HG02840 (cell line): ENCODE data around the gene CDC42EP5.
"Not testable (repeated sequence)": the region's sequence is repeated elsewhere in the genome, so short reads cannot be mapped to it uniquely, and the experiment has no call there.

Source experiments
- ATAC-seq: cut with Tn5 transposase; IDR thresholded peaks from one replicate; pipeline ENCODE4 v1.9.1; 2021; ENCODE audit warnings: mild to moderate bottlenecking, moderate library complexity, moderate number of reproducible peaks; ENCODE audit not compliant: unreplicated experiment, low FRiP score

CDC42EP5 gene

GRCh38 chr19:54492568-54492967, 19.5 kb upstream of the CDC42EP5 start:
- no peak for ATAC-seq

GRCh38 chr19:54489766-54490165, 16.7 kb upstream of the CDC42EP5 start:
- no peak for ATAC-seq

GRCh38 chr19:54489341-54489740, 16.2 kb upstream of the CDC42EP5 start:
- no peak for ATAC-seq

- ATAC-seq = no peak
Measured at GRCh38 chr19:54485851-54486250, 12.8 kb upstream of the CDC42EP5 start.

- no peak for ATAC-seq
Measured at GRCh38 chr19:54484451-54484850, 11.4 kb upstream of the CDC42EP5 start.

- no peak for ATAC-seq
Measured at GRCh38 chr19:54482889-54483288, 9.8 kb upstream of the CDC42EP5 start.

GRCh38 chr19:54481326-54481930, 8.3 kb upstream of the CDC42EP5 start:
- no peak for ATAC-seq

GRCh38 chr19:54480051-54480450, 7.0 kb upstream of the CDC42EP5 start:
- ATAC-seq = no peak

GRCh38 chr19:54478677-54479266, 5.7 kb upstream of the CDC42EP5 start:
- no peak for ATAC-seq

GRCh38 chr19:54477650-54478049, 4.6 kb upstream of the CDC42EP5 start:
- no peak for ATAC-seq

- no peak for ATAC-seq
Measured at GRCh38 chr19:54475706-54476105, 2.6 kb upstream of the CDC42EP5 start.

GRCh38 chr19:54473892-54474372, 836 bp upstream of the CDC42EP5 start:
- no peak for ATAC-seq

GRCh38 chr19:54470991-54471782, 1.9 kb downstream of the CDC42EP5 start:
- ATAC-seq = no peak

GRCh38 chr19:54470276-54470887, 2.7 kb downstream of the CDC42EP5 start:
- no peak for ATAC-seq

GRCh38 chr19:54469496-54469934, 3.6 kb downstream of the CDC42EP5 start:
- no peak for ATAC-seq

- not testable (repeated sequence) for ATAC-seq
Measured at GRCh38 chr19:54466110-54466480, 7.0 kb downstream of the CDC42EP5 start.

GRCh38 chr19:54465426-54466109, 7.5 kb downstream of the CDC42EP5 start:
- ATAC-seq = no peak

- ATAC-seq = peak; percentile 30
Measured at GRCh38 chr19:54464630-54465425, 8.3 kb downstream of the CDC42EP5 start.

- ATAC-seq = peak; percentile 47
Measured at GRCh38 chr19:54464044-54464629, 9.0 kb downstream of the CDC42EP5 start.
